Pancreas (tissue), 10 donors: ENCODE measurements around the gene LGI2. TPM values are rescaled to one million over a fixed set of nuclear protein-coding genes. Genes with fewer than 3 reads are reported as not detected.
A peak's percentile ranks its signal among the peaks of the same experiment; 100 is the strongest.

ENCODE experiments used
- ATAC-seq, 4 donors: fragments of 200-7000 bp; cut with Tn5 transposase; one replicate each; pipeline versions ENCODE4 v1.8.0 to v1.9.1; 2020; ENCODE audit warnings: mild to moderate bottlenecking in 4 of 4, moderate library complexity in 4 of 4
- DNase-seq, 6 donors: peaks; one replicate each; pipeline ENCODE4 v3.0.0-alpha.2; 2020
- FAIRE-seq: peaks from 2 replicates; lab custom pipeline; 2012; peaks lifted over from hg19 to GRCh38; lab: Jason Lieb, UNC
- H3K27ac ChIP-seq, 4 donors: fragments of 200-600 bp; sonication (generic); 1 replicate in 3 of 4; 2 replicates in 1 of 4; pipeline versions ENCODE4 v1.5.0 to v1.8.0; 2020
- H3K27me3 ChIP-seq, 4 donors: fragments of 200-600 bp; one replicate each; pipeline ENCODE4 v1.8.0; 2021
- H3K36me3 ChIP-seq, 3 donors: fragments of 200-600 bp; sonication (generic) in 1 of 3; one replicate each; pipeline versions ENCODE4 v1.5.0 to v1.8.0; 2020 to 2021
- H3K4me1 ChIP-seq, 3 donors: fragments of 200-600 bp; one replicate each; pipeline ENCODE4 v1.8.0; 2021
- H3K4me3 ChIP-seq, 4 donors: fragments of 200-600 bp; sonication (generic) in 2 of 4; one replicate each; pipeline versions ENCODE4 v1.5.0 to v1.8.0; 2020 to 2021
- H3K9me3 ChIP-seq, 4 donors: fragments of 200-600 bp; one replicate each; pipeline ENCODE4 v1.8.0; 2021
- WGBS, 2 donors: extraction: QIAGEN DNeasy Blood & Tissue Kit; methylation state at CpG; one replicate each; pipeline ENCODE4 v1.1.7; 2013; 5-methylcytosine and 5-hydroxymethylcytosine counted together
- intact Hi-C, 3 donors: fragments of 100-400 bp; cut with DNase I; formaldehyde crosslinking; loops; one replicate each; pipeline versions ENCODE4 v1.11.1 to v1.14.2; 2022
- polyA plus RNA-seq, 2 donors: library from polyadenylated mRNA; stranded (reverse); fragments of 200-250 nt; gene quantifications; one replicate each; pipeline ENCODE4 v1.2.3, GENCODE V29; 2013
- total RNA-seq, 6 donors: library from RNA; stranded (reverse); fragmentation: NEBNext Ultra II Directional in 4 of 6; extraction: Animal tissue kit (Norgen Biotek cat#: 25700) in 4 of 6; gene quantifications; one replicate each; pipeline versions ENCODE4 v1.2.1 to v1.2.4, GENCODE V29; 2021 to 2023
- TF ChIP-seq, protein P1 (sequence below), 4 donors: fragments of 200-600 bp; sonication (generic) in 3 of 4; IDR thresholded peaks; one replicate each; pipeline versions ENCODE4 v1.5.0 to v1.8.0; 2021; ENCODE audit warnings: antibody characterized with exemption in 4 of 4
- donor health status: healthy with polysubstance abuse.
- donor health status: DM: no; HTN: no; CAD: no; lungs with moderate emphysema.
- donor health status: DM: no; HTN: no; CAD: no.
- donor health status: control.
- donor health status: control.
- donor health status: Bipolar disorder and iron deficiency.
- donor health status: DM: yes; HTN: yes; CAD: no.
- donor health status: DM: no; HTN: no; CAD: no.
- donor health status: DM: no; HTN: no; CAD: no.
- donor health status: DM: yes; HTN: yes; CAD: no.

Gene LGI2
- total and polyA plus RNA-seq, 8 donors: 0.22 to 1.7 (median 0.70) TPM

GRCh38 chr4:24991015-24991414 lies 39.7 kb downstream of the LGI2 start:
- ATAC-seq: no peak
- no peaks in the 10 kb centered on the region for H3K9me3 ChIP-seq
- H3K4me3 ChIP-seq: no peak overlapping the region
- H3K36me3 ChIP-seq: no peaks in the 10 kb centered on the region
- TF ChIP-seq, protein P1, sequence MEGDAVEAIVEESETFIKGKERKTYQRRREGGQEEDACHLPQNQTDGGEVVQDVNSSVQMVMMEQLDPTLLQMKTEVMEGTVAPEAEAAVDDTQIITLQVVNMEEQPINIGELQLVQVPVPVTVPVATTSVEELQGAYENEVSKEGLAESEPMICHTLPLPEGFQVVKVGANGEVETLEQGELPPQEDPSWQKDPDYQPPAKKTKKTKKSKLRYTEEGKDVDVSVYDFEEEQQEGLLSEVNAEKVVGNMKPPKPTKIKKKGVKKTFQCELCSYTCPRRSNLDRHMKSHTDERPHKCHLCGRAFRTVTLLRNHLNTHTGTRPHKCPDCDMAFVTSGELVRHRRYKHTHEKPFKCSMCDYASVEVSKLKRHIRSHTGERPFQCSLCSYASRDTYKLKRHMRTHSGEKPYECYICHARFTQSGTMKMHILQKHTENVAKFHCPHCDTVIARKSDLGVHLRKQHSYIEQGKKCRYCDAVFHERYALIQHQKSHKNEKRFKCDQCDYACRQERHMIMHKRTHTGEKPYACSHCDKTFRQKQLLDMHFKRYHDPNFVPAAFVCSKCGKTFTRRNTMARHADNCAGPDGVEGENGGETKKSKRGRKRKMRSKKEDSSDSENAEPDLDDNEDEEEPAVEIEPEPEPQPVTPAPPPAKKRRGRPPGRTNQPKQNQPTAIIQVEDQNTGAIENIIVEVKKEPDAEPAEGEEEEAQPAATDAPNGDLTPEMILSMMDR (IDR thresholded peaks at IDR 0.05): no peak
- no peak for FAIRE-seq
- 79 to 90% methylated on average over 3 of the region's 3 CpGs for WGBS, 2 donors
- no peak for DNase-seq
- no peaks in the 10 kb centered on the region for H3K4me1 ChIP-seq
- no peaks in the 10 kb centered on the region for H3K27me3 ChIP-seq
- H3K27ac ChIP-seq: no peak overlapping the region
- intact Hi-C loops: no loop called here

DNA sequence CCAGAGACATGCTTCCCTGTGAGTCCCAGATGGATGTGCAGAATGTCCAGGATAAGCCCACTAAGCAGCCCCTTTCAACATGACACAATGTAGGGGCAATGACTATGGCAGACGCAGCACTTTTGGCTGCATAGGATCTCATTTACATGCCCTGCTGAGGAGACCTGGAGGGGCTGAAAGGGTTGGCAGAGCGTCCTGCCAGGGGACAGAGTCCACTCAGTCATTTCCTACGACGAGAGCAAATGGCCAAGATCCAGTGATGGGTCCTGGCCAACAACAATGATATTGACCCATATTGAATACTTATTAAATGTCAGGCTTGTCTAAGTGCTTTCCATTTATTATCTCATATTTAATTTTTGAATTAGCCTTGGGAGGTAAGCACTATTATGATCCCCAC lies 41.4 kb downstream of the LGI2 start:
- intact Hi-C loops: loop anchor here in 2 of 3 donors (10.0 kb wide), 1 partner anchor 155 kb away; no protein-coding TSS in a partner anchor
- Histone ChIP-seq H3K27me3 (no peaks in the 10 kb centered on the region), H3K9me3 (no peaks in the 10 kb centered on the region), H3K4me1 (no peaks in the 10 kb centered on the region), H3K27ac (no peak overlapping the region), H3K4me3 (no peak overlapping the region), H3K36me3 (no peaks in the 10 kb centered on the region)
- ATAC-seq (no peak), DNase-seq (no peak), FAIRE-seq (no peak)
- 52% methylated on average over 4 of the region's 4 CpGs for WGBS, 2 donors
- TF ChIP-seq, protein P1 (IDR thresholded peaks at IDR 0.05): no peak

- no peak overlapping the region for H3K27ac ChIP-seq
- no peaks in the 10 kb centered on the region for H3K9me3 ChIP-seq
- FAIRE-seq: no peak
- H3K36me3 ChIP-seq: no peaks in the 10 kb centered on the region
- 65 to 72% methylated on average over 1 of the region's 1 CpG for WGBS, 2 donors
- TF ChIP-seq, protein P1 (IDR thresholded peaks at IDR 0.05): no peak
- DNase-seq: no peak
- intact Hi-C loops: loop anchor here in 2 of 3 donors (10.0 kb wide), 1 partner anchor 156 kb away; no protein-coding TSS in a partner anchor
- peak in 1 of 4 donors; percentile 47 for ATAC-seq
- H3K4me1 ChIP-seq: no peaks in the 10 kb centered on the region
- H3K4me3 ChIP-seq: no peak overlapping the region
- no peaks in the 10 kb centered on the region for H3K27me3 ChIP-seq
Observed at GRCh38 chr4:24988776-24989175, 42.0 kb downstream of the LGI2 start.

- H3K4me3 ChIP-seq: no peak overlapping the region
- 67 to 72% methylated on average over 6 of the region's 6 CpGs for WGBS, 2 donors
- DNase-seq (no peak), ATAC-seq (no peak), FAIRE-seq (no peak)
- TF ChIP-seq, protein P1 (IDR thresholded peaks at IDR 0.05): no peak
- no peaks in the 10 kb centered on the region for H3K4me1 ChIP-seq
- intact Hi-C loops: loop anchor here in 2 of 3 donors (10.0 kb wide), 1 partner anchor 160 kb away; no protein-coding TSS in a partner anchor
- H3K27ac ChIP-seq: no peak overlapping the region
- no peaks in the 10 kb centered on the region for H3K36me3 ChIP-seq
- no peaks in the 10 kb centered on the region for H3K9me3 ChIP-seq
- H3K27me3 ChIP-seq: no peaks in the 10 kb centered on the region
Observed at GRCh38 chr4:24984602-24985532, 45.9 kb downstream of the LGI2 start.
